ENCODE measurements around the gene FAM227B.
"Not testable (repeated sequence)": the region's sequence is repeated elsewhere in the genome, so short reads cannot be mapped to it uniquely, and the experiment has no call there.

The FAM227B gene

GRCh38 chr15:49428409-49429095, 192.1 kb downstream of the FAM227B start:
- no peak for DNase-seq

GRCh38 chr15:49427372-49427771, 193.2 kb downstream of the FAM227B start:
- DNase-seq: no peak

- no peak for DNase-seq
Observed at GRCh38 chr15:49424954-49425353, 195.7 kb downstream of the FAM227B start.

- DNase-seq: no peak
Observed at GRCh38 chr15:49423901-49424550, 196.6 kb downstream of the FAM227B start.

- no peak for DNase-seq
Observed at GRCh38 chr15:49423021-49423420, 197.6 kb downstream of the FAM227B start, which contains the start of gene FGF7. TSS of gene FGF7 (plus strand) at chr15:49423242. CDS start at chr15:49424298, 1,056 bp downstream.

GRCh38 chr15:49421991-49422390, 198.6 kb downstream of the FAM227B start:
- DNase-seq: peak; percentile 12

- no peak for DNase-seq
Observed at GRCh38 chr15:49418811-49419210, 201.8 kb downstream of the FAM227B start.

- DNase-seq: no peak
Observed at GRCh38 chr15:49415638-49416037, 205.0 kb downstream of the FAM227B start.

GRCh38 chr15:49415149-49415548, 205.5 kb downstream of the FAM227B start:
- no peak for DNase-seq

- DNase-seq: no peak
Observed at GRCh38 chr15:49412797-49413196, 207.8 kb downstream of the FAM227B start.

- DNase-seq: no peak
Observed at GRCh38 chr15:49410641-49411040, 210.0 kb downstream of the FAM227B start.

GRCh38 chr15:49406352-49407118, 214.1 kb downstream of the FAM227B start:
- no peak for DNase-seq

- not testable (repeated sequence) for DNase-seq
Observed at GRCh38 chr15:49402515-49403296, 217.9 kb downstream of the FAM227B start.

- DNase-seq: no peak
Observed at GRCh38 chr15:49387471-49387870, 233.1 kb downstream of the FAM227B start.

GRCh38 chr15:49383266-49383665, 237.4 kb downstream of the FAM227B start:
- no peak for DNase-seq

- no peak for DNase-seq
Observed at GRCh38 chr15:49382394-49382793, 238.2 kb downstream of the FAM227B start.

GRCh38 chr15:49380912-49381311, 239.7 kb downstream of the FAM227B start:
- DNase-seq: no peak

GRCh38 chr15:49379996-49380395, 240.6 kb downstream of the FAM227B start:
- no peak for DNase-seq

- DNase-seq: no peak
Observed at GRCh38 chr15:49372366-49372765, 248.3 kb downstream of the FAM227B start.

- no peak for DNase-seq
Observed at GRCh38 chr15:49370782-49371181, 249.8 kb downstream of the FAM227B start.

GRCh38 chr15:49366496-49366895, 254.1 kb downstream of the FAM227B start:
- DNase-seq: no peak

GRCh38 chr15:49361370-49361769, 259.2 kb downstream of the FAM227B start:
- DNase-seq: no peak

- not testable (repeated sequence) for DNase-seq
Observed at GRCh38 chr15:49354439-49354838, 266.2 kb downstream of the FAM227B start.
